Measurements from ENCODE around the gene USP1.

The USP1 gene

DNA sequence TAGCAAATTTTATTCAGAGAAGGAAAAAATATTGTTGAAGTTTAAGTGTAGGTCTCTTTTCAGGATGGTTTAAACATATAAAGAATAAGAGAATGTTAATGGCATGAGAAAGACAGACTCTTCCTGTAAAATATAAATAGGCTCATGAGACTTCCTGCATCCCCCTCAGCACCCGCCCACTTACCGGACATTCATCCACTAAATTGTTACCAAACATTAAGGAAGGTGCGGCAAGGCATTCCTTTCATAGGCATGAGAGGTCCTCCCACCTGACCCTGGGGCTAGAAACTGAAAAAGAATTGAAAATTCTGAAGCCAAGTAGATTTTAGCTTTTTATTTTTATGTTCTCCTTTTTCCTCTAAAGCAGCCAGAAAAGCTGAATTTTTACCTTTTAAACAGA is 10.6 kb upstream of the USP1 start:
- DNase-seq (ENCODE audit: low read depth) = no peak

DNA sequence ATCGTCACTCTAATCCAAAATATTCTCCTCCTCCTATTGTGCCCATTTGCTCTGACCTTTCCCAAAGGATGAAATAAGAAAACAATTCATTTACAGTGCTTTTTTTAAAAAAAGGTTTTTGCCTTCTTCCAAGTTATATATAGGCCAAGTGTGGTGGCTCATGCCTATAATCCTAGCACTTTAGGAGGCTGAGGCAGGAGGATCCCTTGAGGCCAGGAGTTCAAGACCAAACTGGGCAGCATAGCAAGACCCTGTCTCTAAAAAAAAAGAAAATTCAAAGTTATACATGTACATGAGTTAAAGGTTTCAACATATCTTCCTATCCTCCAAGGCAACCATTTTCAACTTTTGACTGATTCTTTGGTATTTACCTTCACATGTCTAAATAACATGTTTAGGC is 10.1 kb upstream of the USP1 start:
- DNase-seq (ENCODE audit: low read depth) = no peak

DNA sequence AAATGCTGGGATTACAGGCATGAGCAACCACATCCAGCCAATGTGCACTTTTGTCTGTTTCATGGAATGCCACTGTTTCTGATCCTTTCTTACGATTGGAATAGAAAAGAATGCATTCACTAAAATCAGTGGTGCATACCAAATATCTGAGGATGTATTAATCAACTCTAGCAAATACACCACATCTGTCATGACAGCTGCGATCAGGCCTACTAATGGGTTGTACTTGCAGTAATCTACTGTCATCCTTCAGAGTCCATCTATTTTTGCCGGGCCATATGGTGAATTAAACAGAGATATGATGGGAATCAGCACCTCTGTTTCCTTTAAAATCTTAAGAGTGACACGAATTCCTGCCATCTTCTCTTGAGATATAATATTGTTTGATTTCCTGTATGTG is 8.5 kb upstream of the USP1 start:
- DNase-seq (ENCODE audit: low read depth) = no peak

DNA sequence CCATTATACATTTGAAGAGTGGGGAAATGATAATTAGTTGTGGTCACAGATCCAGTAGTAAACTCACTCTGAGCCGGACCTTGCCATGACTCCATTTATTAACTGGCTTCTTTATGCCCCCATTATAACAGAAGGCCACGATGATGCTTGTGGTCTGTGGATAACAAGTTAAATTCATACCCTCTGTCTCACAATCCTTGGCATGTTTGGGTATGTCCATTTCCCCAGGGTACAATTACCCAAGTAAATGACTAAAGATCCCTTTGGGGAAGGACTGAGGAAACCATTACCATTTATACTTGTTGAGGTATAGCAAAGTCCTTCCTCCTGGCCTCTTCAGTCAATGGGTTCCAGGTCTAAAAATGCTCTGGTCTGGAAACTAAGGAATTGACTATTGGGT is 7.3 kb upstream of the USP1 start:
- no peak for DNase-seq (ENCODE audit: low read depth)

DNA sequence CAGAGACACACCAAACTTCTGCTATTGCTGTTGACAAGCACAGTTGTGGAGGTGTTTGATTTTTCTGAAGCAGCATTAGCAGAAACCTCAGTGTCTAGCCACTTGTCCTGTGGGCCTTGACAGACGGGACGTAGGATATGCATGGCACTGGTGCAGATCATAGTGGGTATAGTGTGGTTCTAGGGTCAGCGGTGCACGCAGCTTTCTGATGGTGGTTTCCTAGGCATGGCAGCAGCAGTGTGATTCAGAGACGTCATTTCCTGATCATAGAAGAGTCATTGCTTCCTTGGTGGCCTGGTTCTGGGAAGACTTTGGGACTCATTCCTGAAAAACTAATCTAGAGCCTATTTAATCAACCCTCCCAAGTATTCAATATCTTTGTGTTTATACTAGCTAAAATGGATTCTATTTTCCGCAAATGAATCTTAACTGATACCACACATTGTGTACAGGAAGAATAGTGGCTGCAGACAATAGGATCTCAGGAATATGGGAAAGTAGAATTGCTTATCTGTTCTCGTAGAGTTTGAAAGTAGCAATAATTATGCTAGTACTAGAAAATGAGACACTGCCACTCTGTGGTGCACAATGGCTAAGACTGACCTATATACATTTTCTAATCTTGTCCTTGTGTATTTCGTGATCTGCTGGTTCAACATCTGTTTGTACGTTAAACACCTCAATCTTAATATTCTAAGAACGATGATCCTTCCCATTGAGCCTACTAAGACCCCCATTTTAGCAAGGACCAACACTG is 2.8 kb upstream of the USP1 start:
- no peak for DNase-seq (ENCODE audit: low read depth)

DNA sequence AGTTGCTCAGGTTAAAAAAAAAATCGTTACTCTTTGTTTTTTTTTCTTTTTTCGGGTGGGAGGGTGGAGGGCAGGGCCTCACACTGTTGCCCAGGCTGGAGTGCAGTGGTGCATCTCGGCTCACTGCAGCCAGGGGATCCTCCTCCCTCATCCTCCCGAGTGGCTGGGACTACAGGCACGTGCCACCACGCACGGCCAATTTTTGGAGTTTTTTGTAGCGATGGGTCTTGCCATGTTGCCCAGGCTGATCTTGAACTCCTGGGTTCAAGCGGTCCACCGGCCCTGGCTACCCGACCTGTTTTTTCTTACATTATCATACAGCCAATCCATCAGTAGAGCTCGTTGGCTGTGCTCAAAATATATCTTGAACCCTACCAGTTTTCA is 2.2 kb upstream of the USP1 start:
- no peak for DNase-seq (ENCODE audit: low read depth)

DNA sequence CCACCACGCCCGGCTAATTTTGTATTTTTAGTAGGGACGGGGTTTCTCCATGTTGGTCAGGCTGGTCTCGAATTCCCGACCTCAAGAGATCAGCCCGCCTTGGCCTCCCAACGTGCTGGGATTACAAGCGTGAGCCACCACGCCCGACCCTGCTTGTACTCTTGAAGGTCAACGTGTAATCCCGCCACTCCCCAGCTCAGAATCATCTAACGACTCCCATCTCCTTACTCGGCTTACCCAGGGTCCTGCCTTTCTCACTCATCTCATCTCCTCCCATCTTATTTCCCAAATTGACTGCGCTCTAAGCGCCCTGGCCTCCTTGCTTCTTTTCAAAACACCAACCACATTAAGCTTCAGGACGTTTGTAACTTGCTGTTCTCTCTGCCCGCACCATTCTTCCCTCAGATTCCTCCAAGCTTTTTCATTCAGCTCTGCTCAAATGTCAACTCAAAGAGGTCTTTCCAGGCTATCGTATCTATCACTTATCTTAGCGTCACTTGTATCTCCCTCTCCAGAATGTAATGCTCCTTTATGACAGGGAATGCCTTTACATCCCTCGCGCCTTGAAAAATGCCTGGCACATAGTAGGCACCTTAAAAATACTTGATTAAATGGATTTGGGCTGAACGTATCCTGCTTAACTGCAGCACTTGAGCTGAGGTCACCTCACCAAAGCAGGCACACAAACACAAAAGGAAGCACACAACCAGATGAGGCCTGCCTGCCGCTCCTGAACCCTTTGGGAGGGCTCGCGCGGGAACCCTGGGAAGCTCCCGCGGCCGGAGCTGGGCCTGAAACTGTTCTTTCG is 1.4 kb upstream of the USP1 start:
- no peak for DNase-seq (ENCODE audit: low read depth)

DNA sequence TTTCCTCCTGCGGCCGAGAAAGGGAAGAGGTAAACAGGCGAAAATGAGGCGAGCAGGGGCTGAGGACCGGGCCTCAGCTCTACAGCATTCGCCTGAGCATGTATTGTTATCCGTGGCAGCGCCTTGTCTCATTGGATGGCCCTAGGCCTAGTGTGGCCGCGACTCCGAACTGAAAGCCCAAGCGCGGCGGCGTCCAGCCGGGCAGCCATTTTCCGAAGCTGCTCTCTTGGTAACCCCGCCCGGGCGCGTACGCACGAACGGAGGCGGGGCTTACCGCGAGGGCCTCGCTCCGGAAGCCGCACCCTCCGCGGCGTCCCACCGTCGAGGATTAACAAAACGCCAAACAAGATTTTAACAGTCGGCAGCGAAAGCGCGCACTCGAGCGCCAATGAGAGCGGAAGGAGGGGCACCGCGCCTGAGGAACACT is 797 bp upstream of the USP1 start:
- DNase-seq (ENCODE audit: low read depth) = peak; percentile 94

DNA sequence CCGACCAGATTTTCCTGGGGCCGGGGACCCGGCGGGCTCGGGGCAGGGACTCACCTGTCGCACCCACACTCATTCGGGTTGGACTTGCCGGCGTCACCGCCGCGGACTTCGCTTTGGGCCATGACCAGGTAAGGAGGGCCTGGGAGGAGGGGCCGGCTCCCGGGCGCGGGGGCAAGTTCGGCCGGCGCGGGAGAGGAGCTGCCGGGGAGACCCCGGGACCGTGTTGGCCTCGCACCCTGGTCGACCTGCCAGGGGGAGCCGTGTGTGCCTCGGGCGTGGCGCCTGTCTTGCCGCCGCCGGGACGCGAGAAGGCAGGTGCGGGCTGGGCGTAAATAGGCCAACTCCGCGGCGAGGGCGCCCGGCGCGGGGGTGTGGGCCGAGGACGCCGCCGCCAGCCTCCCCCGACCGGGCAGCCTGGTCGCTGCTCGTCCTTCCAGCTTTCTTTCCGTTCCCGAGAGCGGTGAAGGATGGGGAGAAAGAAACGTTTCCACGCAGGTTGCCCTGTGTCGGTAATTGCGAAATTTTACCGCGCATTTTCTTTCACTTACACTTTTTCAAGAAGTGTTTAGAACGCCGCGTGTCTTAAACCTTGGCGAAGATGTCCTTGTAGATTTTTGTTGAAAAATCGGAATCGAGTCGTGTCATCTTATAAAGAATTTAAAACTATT is 558 bp downstream of the USP1 start:
- peak; percentile 14 for DNase-seq (ENCODE audit: low read depth)

DNA sequence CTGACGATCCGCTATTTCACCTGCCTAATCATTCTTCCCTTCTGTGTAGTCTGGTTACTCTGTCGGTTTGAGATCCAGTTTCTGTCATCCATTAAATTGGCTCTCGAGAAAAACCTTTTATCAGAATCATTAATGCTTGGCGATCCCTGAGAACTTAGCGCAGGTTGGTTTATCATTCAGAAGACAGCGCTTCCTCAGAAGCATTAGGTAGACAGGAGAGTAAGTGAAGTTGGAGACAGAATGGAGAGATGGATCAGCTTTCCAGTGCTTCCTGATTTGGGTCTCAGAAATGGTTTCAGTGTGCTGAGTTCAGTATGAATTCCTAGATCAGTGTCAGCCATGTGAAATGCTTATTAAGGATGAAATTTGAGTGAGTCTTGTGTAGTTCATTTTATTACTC is 1.3 kb downstream of the USP1 start:
- no peak for DNase-seq (ENCODE audit: low read depth)

DNA sequence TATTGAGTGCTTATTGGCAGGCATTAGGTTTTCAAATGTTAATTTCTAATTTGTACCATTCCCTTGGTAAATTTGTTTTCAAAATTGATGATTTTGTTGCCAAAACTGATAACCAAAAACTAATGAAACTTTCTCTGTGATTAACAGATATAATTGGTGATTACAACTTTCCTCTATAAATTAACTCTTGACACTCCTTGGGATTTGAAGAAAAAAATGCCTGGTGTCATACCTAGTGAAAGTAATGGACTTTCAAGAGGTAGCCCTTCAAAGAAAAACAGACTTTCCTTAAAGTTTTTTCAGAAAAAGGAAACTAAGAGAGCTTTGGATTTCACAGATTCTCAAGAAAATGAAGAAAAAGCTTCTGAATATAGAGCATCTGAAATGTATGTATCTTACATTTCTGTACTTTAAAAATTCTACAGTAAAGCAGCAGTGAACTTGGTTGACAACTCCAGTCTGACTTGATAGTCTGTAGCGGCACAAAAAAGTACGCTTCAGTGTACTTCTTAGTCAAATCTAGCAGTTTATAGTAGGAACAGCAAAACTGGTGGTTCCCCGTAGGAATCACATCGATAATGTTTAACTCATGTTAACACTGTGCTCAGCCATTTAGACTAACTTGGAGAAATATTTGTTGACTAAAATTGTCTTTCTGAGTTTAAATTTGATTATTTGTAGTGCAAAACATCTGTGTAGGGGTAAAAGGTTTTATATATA is 3.0 kb downstream of the USP1 start:
- DNase-seq (ENCODE audit: low read depth) = no peak

DNA sequence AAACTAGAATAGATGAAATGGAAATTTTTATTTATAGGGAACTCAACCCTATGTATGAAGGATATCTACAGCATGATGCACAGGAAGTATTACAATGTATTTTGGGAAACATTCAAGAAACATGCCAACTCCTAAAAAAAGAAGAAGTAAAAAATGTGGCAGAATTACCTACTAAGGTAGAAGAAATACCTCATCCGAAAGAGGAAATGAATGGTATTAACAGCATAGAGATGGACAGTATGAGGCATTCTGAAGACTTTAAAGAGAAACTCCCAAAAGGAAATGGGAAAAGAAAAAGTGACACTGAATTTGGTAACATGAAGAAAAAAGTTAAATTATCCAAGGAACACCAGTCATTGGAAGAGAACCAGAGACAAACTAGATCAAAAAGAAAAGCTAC is 7.9 kb downstream of the USP1 start:
- no peak for DNase-seq (ENCODE audit: low read depth)

DNA sequence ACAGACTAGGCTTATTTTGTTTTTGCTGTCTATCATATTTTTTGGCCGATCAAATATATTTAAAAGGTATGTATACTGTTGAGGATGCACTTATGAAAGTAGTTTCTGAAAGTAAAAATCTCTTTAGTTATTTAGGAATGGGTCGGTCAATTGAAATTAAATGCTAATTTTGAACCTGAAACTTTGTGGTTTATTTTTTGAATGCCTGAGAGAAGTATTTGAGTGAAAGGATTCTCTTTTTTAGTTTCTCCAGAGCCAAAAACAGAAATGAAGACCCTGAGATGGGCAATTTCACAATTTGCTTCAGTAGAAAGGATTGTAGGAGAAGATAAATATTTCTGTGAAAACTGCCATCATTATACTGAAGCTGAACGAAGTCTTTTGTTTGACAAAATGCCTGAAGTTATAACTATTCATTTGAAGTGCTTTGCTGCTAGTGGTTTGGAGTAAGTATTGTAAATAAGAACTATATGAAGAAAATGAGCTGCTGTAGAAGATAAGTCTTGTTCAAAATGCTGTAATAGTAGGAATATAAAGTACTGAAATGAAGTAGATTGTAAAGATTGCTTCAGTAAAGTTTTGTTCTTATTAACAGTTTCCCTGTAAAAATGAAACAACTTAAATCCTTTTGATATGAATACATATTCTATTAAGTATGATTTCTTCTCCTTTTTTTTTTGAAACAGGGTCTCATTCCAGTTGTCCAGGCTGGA is 11.5 kb downstream of the USP1 start:
- DNase-seq (ENCODE audit: low read depth) = no peak

DNA sequence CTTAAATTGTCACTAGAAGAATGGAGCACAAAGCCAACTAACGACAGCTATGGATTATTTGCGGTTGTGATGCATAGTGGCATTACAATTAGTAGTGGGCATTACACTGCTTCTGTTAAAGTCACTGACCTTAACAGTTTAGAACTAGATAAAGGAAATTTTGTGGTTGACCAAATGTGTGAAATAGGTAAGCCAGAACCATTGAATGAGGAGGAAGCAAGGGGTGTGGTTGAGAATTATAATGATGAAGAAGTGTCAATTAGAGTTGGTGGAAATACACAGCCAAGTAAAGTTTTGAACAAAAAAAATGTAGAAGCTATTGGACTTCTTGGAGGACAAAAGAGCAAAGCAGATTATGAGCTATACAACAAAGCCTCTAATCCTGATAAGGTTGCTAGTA is 13.5 kb downstream of the USP1 start:
- no peak for DNase-seq (ENCODE audit: low read depth)

DNA sequence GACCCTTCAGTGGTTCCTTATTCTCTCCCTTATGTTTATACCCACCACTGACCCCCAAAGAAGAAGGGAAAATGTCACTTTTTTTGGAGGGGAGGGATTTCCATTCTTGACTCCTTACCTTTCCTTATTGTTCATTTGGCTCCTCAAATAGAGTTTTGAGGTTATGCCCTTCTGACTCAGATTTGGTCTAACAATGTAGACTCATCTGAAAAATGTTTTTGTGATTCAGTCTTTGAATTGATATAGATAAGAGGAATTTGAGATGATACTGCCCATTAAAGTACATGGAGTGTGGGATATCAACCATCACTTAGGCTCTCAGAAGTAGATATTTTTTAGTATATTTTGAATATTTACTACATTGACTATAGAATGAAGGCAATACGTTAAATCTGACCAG is 16.1 kb downstream of the USP1 start:
- no peak for DNase-seq (ENCODE audit: low read depth)

DNA sequence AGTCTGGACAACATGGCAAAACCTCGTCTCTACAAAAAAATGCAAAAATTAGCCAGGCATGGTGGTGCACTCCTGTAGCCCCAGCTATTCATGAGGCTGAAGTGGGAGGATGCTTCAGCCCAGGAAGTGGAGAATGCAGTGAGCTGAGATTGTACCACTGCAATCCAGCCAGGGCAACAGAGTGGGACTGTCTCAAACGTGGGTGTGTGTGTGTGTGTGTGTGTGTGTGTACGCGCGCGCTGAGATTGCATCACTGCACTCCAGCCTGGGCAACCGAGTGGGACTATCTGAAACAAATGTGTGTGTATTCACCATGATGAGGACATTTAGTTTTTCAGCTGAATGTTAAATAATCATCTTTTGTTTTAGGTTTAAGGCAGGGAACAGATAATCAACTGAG is 21.1 kb downstream of the USP1 start:
- DNase-seq (ENCODE audit: low read depth) = no peak

DNA sequence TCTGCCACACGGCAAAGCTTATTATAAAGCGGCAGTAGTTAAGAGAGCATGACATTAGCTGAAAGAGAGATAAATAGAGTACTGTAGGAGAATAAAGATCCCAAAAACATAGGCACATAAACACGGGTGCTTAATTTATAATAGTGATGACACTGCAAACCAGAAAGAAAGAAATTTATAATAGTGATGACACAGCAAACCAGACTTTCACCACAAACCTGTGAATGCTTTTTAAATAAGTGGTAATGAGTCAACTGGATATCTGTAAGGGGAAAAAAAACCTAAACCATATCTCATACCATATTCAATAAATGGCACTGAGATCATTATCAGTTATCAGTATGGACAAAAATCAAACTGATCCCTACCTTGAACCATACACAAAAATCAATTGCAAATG is 25.5 kb downstream of the USP1 start:
- DNase-seq (ENCODE audit: low read depth) = no peak

DNA sequence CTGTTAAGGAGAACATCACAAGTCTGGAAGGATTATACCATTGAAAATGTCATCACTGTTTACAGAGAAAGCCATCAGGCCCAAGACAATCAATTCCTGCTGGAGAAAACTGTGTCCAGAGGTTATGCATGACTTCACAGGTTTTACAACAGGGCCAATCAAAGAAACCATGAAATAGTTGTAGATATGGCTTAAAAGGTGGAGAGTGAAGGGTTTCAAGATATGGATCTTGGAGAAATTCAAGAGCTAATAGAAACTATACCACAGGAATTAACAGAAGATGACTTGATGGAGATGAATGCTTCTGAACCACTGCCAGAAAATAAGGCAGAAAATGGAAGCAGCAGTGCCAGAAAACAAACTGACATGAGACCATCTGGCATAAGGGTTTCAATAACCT is 30.2 kb downstream of the USP1 start:
- no peak for DNase-seq (ENCODE audit: low read depth)

DNA sequence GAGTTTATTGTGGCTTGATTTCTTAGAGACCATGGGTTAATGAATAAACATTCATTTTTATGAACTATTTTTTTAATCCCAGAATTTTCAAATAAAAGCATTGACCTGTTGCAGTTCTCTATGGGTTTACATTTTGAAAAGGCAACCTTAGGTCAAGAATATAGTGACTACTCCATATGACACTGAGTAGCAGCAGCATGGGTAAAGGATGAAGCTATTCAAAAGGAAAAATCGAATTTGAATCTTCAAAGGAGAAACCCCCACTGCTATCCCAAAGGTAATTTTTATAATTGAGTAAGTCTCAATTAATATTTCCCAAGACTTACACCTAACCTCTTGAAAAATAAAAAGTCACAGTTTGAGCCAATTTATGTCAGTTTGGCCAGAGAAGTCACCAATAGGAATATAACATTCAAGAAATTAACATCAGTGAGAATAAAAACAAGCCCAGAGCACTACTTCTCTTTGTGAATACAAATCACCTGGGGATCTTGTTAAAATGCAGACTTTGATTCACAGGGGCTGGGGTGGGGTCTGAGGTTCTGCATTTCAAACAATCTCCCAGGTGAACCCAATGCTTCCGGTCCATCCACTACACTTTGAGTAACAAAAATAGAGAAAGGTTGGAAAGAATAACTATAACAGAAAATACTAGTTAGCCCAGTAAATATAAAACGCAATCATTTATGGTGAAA is 39.8 kb downstream of the USP1 start:
- no peak for DNase-seq (ENCODE audit: low read depth)

DNA sequence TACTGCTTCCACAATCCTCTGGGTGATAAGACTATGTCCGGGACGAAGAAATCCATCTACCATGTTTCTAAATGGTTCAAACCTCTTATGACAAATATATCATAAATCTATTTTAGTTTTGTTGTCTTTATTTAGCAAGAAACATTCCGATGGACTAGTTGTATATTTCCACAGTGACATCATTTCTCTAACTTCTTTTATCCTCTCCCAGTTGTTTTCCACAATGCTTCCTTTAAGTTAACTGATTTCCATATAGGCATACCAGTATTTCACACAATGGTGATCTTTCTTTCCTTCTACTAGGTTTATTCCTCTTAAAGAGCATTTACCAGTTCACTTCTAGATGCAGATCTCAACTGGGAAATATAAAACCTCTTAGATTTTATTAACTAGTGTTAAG is 44.8 kb downstream of the USP1 start:
- no peak for DNase-seq (ENCODE audit: low read depth)

DNA sequence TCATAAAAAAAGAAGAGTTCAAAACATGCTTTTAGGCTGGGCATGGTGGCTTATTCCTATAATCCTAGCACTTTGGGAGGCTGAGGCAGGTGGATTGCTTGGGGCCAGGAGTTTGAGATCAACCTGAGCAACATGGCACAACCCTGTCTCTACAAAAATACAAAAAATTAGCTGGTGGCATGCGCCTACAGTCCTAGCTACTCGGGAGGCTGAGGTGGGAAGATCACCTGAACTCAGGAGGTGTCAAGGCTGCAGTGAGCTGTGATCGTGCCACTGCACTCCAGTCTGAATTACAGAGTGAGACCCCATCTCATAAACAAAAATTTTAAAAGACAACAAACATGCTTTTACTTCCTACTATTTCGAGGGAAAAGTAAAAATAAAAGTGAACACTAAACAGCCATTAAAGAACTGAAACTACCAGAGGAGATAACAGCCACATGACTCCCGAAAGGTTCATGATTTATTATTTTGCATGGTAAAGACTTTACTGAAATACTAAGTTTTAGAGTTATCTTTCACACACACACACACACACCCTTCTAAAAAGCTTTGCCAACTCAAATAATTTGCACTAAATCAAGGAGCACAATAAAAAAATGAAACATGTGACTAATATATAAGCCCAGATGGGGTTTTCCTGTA is 48.1 kb downstream of the USP1 start:
- DNase-seq (ENCODE audit: low read depth) = no peak

Data from stimulated activated CD4-positive, alpha-beta T cell treated with anti-CD3 and anti-CD28 coated beads, Interleukin-2, amount 100 ng/mL, for 4 hours (primary cell).